ENCODE data around the gene TF. TPM values are rescaled to one million over a fixed set of nuclear protein-coding genes. Genes with fewer than 3 reads are reported as not detected.

The TF gene
- total RNA-seq, 1 experiment from 2014 or later, result 0.09 TPM

DNA sequence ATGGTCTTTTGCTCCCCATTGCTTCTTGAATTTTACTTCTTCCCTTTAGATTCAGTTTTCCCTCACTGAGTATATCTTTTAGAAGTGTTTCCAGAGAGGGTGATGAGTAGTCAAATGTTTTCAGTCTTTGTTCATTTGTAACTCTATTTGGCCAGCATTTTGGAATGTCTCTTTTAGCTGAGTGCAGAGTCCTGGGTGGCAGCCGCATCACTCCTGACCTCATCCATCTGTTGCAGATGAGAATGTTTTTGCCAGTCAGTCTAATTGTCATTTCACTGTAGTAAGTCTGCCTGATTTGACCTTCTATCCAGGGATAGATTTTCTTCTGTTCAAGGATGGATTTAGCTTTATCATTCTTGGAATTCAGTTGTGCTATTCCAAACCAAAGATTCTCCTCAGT is 66.7 kb downstream of the TF start:
- H3K4me3 Mint-ChIP-seq, result no peak overlapping the region
- Histone ChIP-seq H3K4ac (ENCODE audit: low read depth, low read length) (no peak overlapping the region), H3K14ac (ENCODE audit: insufficient read depth, low read length) (no peak overlapping the region), H3K23me2 (ENCODE audit: insufficient read length, low read depth, low read length, poor library complexity, severe bottlenecking) (no peaks in the 10 kb centered on the region), H3K9me3 (ENCODE audit: control insufficient read depth, low read depth, low read length) (no peaks in the 10 kb centered on the region), H3K9ac (ENCODE audit: extremely low read depth, insufficient read length, low read length) (no peak overlapping the region), H2AFZ (ENCODE audit: low read length) (no peak overlapping the region), H3K4me2 (ENCODE audit: insufficient read depth, insufficient read length, low read length) (no peak overlapping the region), H2BK12ac (ENCODE audit: insufficient read length, low read depth, low read length) (no peak overlapping the region), H2BK15ac (ENCODE audit: low read depth, low read length) (no peak overlapping the region), H4K8ac (replicated peaks; ENCODE audit: insufficient read length, low read depth, low read length) (no peak overlapping the region), H2BK120ac (ENCODE audit: low read depth, low read length, poor library complexity, severe bottlenecking) (no peak overlapping the region), H3K4me1 (ENCODE audit: insufficient read depth, low read length) (no peaks in the 10 kb centered on the region), H3T11ph (ENCODE audit: low read length) (no peak overlapping the region), H2BK20ac (ENCODE audit: low read depth, low read length, poor library complexity, severe bottlenecking) (no peak overlapping the region), H3K27ac (ENCODE audit: insufficient read length, low read depth, low read length) (no peak overlapping the region), H4K20me1 (ENCODE audit: control insufficient read depth, insufficient read depth, insufficient read length) (no peaks in the 10 kb centered on the region), H2AK5ac (ENCODE audit: insufficient read length, low read length) (no peak overlapping the region), H3K79me2 (ENCODE audit: insufficient read depth, low read length) (no peaks in the 10 kb centered on the region), H2BK5ac (ENCODE audit: insufficient read length, low read length) (no peak overlapping the region), H4K91ac (ENCODE audit: insufficient read length, low read depth, low read length) (no peak overlapping the region), H3K18ac (ENCODE audit: insufficient read length, low read depth, low read length) (no peak overlapping the region), H4K5ac (ENCODE audit: insufficient read length, low read depth, low read length) (no peak overlapping the region), H3K23ac (ENCODE audit: insufficient read length, low read depth, low read length) (no peak overlapping the region), H3K56ac (ENCODE audit: insufficient read length, low read depth, low read length) (no peak overlapping the region), H3K79me1 (ENCODE audit: insufficient read depth, low read depth, low read length, poor library complexity, severe bottlenecking) (no peaks in the 10 kb centered on the region), H3K27me3 (ENCODE audit: insufficient read depth, low read length) (no peaks in the 10 kb centered on the region)
- no peak for DNase-seq
- H3K27ac Mint-ChIP-seq, result no peak overlapping the region
- H3K4me1 Mint-ChIP-seq, result no peaks in the 10 kb centered on the region
- no peaks in the 10 kb centered on the region for H3K27me3 Mint-ChIP-seq (ENCODE audit: low read depth)
- H3K9me3 Mint-ChIP-seq, result no peaks in the 10 kb centered on the region
- peaks cover 22 to 75% (median 57%) of the 10 kb centered on the region in 3 experiments; a peak in 6 of 7 replicates for H3K36me3 Mint-ChIP-seq (ENCODE audit: insufficient read depth in 1 of 3, low read depth in 3 of 3)
- TF ChIP-seq, protein P1, sequence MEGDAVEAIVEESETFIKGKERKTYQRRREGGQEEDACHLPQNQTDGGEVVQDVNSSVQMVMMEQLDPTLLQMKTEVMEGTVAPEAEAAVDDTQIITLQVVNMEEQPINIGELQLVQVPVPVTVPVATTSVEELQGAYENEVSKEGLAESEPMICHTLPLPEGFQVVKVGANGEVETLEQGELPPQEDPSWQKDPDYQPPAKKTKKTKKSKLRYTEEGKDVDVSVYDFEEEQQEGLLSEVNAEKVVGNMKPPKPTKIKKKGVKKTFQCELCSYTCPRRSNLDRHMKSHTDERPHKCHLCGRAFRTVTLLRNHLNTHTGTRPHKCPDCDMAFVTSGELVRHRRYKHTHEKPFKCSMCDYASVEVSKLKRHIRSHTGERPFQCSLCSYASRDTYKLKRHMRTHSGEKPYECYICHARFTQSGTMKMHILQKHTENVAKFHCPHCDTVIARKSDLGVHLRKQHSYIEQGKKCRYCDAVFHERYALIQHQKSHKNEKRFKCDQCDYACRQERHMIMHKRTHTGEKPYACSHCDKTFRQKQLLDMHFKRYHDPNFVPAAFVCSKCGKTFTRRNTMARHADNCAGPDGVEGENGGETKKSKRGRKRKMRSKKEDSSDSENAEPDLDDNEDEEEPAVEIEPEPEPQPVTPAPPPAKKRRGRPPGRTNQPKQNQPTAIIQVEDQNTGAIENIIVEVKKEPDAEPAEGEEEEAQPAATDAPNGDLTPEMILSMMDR (conservative IDR thresholded peaks at IDR 0.05), result no peak
- WGBS (ENCODE audit: extremely low coverage, insufficient read length, low lambda C conversion rate), result no CpG with 5 or more reads among the region's 1 CpG

Data from H9 (cell line).